HEK293 (cell line): Measurements from ENCODE around the gene CNGA4.

Experiments used
- CTCF ChIP-seq: fragments of 450-650 bp; formaldehyde crosslinking; IDR thresholded peaks from 2 replicates; pipeline ENCODE4 v1.5.1; 2016; ENCODE audit warnings: missing biosample characterization, missing genetic modification characterization
- ZBTB26 ChIP-seq: fragments of 450-650 bp; formaldehyde crosslinking; optimal IDR thresholded peaks from 2 replicates; pipeline ENCODE3; 2016; ENCODE audit warnings: missing biosample characterization, mild to moderate bottlenecking, missing genetic modification characterization
- ZNF223 ChIP-seq: fragments of 450-650 bp; formaldehyde crosslinking; IDR thresholded peaks from 2 replicates; pipeline ENCODE4 v1.5.1; 2016; ENCODE audit warnings: missing biosample characterization, missing genetic modification characterization
- ZNF416 ChIP-seq: fragments of 450-650 bp; formaldehyde crosslinking; IDR thresholded peaks from 2 replicates; pipeline ENCODE4 v1.5.1; 2016; ENCODE audit warnings: missing biosample characterization, missing genetic modification characterization
- ZNF658 ChIP-seq: fragments of 450-650 bp; formaldehyde crosslinking; IDR thresholded peaks from 2 replicates; pipeline ENCODE4; 2016; ENCODE audit warnings: missing biosample characterization, missing genetic modification characterization
- ZNF670 ChIP-seq: fragments of 450-650 bp; formaldehyde crosslinking; IDR thresholded peaks from 2 replicates; pipeline ENCODE4 v1.5.1; 2016; ENCODE audit warnings: missing biosample characterization, missing genetic modification characterization, low read depth

- TF ChIP-seq ZNF670 (tag by site-specific recombination): no peak
- no peak for TF ChIP-seq CTCF (tag by site-specific recombination)
- TF ChIP-seq ZNF416: no peak
- TF ChIP-seq ZBTB26 (tag by site-specific recombination): no peak
- TF ChIP-seq ZNF223 (tag by site-specific recombination): no peak
- no peak for TF ChIP-seq ZNF658 (tag by site-specific recombination)
Measured at GRCh38 chr11:6229911-6230310, 9.0 kb upstream of the CNGA4 start.
